ENCODE results near the gene IGF1R. TPM values are rescaled to one million over a fixed set of nuclear protein-coding genes. Genes with fewer than 3 reads are reported as not detected.

IGF1R gene
- total RNA-seq, 1 experiment from 2014 or later = 3.8 TPM

DNA sequence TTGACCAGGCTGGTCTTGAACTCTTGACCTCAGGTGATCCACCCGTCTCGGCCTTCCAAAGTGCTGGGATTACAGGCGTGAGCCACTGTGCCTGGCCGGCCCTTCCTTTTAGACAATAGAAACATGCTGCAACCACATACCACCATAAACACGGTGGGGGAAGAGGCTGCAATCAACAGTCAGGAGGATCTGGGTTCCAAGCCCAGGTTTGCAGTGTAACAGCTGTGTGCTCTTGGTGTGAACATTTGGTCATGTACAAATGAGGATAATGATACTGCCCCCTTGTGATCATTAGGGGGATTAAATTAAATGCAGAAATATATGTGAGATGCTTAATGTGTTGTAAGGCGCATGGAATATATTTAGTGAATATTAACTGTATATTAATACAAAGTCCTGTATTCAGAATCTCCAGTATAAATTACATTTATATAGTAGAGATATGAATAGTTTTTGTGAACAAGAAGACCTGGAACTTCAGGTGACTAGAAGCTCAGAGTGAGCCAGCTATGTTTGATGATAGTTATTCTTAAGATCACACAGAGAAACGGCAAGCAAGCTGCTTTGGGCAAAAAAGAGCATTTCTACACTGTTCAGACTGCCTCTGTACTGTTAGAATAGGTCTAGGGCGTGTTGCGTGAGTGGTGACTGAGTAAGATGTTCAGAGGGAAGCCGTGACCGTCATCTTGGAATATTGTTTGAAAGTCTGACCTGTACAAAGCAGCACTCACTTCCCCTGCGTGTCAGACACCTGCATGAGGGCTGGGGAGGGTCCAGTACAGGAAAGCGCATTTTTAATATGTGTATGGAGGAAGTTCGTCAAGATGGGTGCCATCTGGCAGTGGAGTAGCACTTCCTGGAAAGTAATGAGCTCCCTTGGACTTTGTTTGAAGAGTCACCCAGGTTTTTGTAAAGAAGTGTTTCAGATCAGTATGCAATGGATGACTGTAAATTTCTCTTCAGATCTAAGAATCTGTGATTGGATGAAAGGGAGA lies 233.5 kb downstream of the IGF1R start:
- Histone ChIP-seq H3K4me2 (ENCODE audit: low read length) (no peak overlapping the region), H3K4me3 (ENCODE audit: low read length) (no peak overlapping the region), H3K27me3 (ENCODE audit: low read length) (no peaks in the 10 kb centered on the region), H3K79me2 (ENCODE audit: low read length) (no peaks in the 10 kb centered on the region), H3K36me3 (ENCODE audit: low read depth, low read length) (no peaks in the 10 kb centered on the region), H3K9me3 (ENCODE audit: low read length) (no peaks in the 10 kb centered on the region), H3F3A (ENCODE audit: low read length, unreplicated experiment) (no peaks in the 10 kb centered on the region), H3K9me2 (replicated peaks; ENCODE audit: low read length) (no peaks in the 10 kb centered on the region), H4K20me1 (ENCODE audit: low read length) (no peaks in the 10 kb centered on the region), H3K27ac (ENCODE audit: low read length) (no peak overlapping the region), H2AFZ (ENCODE audit: low read length) (0 out of 2 replicates have a peak overlapping the region, but pooled peaks have one; percentile 21), H3K4me1 (ENCODE audit: insufficient read depth, low read length) (peaks cover 9% of the 10 kb centered on the region), H3K9ac (ENCODE audit: low read length) (no peak overlapping the region)
- ChIA-PET CTCF (interaction anchor here (0.6 to 2.8 kb wide), 2 partner anchors 24 to 26 kb away, joined by 6 to 15 read pairs; no protein-coding TSS in a partner anchor), POLR2A (ENCODE audit: unreplicated experiment) (no interaction called here)
- ATAC-seq (peak; percentile 59), DNase-seq (peak; percentile 65)
- no TSS peak for BruUV-seq (replicated peaks)
- intact Hi-C loops (cut with micrococcal nuclease) = no loop called here
- TF ChIP-seq CTCF (conservative IDR thresholded peaks at IDR 0.05; ENCODE audit: low read depth, low read length) = peak; percentile 66
- no peak for TF ChIP-seq EZH2phosphoT487 (IDR thresholded peaks at IDR 0.05; ENCODE audit: borderline replicate concordance, low read length)

- Histone ChIP-seq H3K9ac (ENCODE audit: low read length) (no peak overlapping the region), H3K27ac (ENCODE audit: low read length) (no peak overlapping the region), H4K20me1 (ENCODE audit: low read length) (no peaks in the 10 kb centered on the region), H3K79me2 (ENCODE audit: low read length) (no peaks in the 10 kb centered on the region), H3K4me2 (ENCODE audit: low read length) (no peak overlapping the region), H3K4me3 (ENCODE audit: low read length) (no peak overlapping the region), H3K9me2 (replicated peaks; ENCODE audit: low read length) (no peaks in the 10 kb centered on the region), H3F3A (ENCODE audit: low read length, unreplicated experiment) (no peaks in the 10 kb centered on the region), H3K36me3 (ENCODE audit: low read depth, low read length) (no peaks in the 10 kb centered on the region), H3K4me1 (ENCODE audit: insufficient read depth, low read length) (peaks cover 2% of the 10 kb centered on the region; the same call in 1 of the 2 replicates), H3K9me3 (ENCODE audit: low read length) (no peaks in the 10 kb centered on the region), H3K27me3 (ENCODE audit: low read length) (no peaks in the 10 kb centered on the region), H2AFZ (ENCODE audit: low read length) (no peak overlapping the region)
- CTCF ChIA-PET = no interaction called here
- TF ChIP-seq CTCF (conservative IDR thresholded peaks at IDR 0.05; ENCODE audit: low read depth, low read length) = no peak
- no peak for TF ChIP-seq EZH2phosphoT487 (IDR thresholded peaks at IDR 0.05; ENCODE audit: borderline replicate concordance, low read length)
- no peak for TF ChIP-seq EZH2 (IDR thresholded peaks at IDR 0.05; ENCODE audit: low read length, unreplicated experiment)
- no peak for DNase-seq
- no peak for ATAC-seq
- intact Hi-C loops (cut with micrococcal nuclease) = no loop called here
- no TSS peak for BruUV-seq (replicated peaks)
- POLR2A ChIA-PET (ENCODE audit: unreplicated experiment) = no interaction called here
Observed at GRCh38 chr15:98883478-98883877, 235.1 kb downstream of the IGF1R start.

DNA sequence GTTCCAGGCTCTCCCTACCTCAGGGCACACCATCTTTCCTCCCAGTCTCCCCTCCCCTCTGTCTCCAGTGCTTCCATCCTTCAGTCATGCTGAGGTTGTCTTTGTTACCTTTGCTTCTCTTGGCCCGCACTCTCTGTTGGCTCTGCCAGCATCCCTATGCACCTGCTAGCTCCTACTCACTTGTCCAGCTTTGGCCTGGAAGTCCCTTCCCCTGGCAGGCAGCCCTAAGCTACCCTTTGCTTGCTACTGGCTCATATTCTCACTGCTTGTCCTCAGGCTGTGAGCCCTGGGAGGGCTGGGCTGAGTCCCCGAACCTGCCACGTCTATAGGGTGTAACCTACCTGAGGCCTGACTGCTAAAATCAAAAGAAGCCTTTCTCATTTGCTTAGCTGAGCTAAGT lies 236.6 kb downstream of the IGF1R start:
- no peaks in the 10 kb centered on the region for H3K9me2 ChIP-seq (replicated peaks; ENCODE audit: low read length)
- no peak overlapping the region for H3K27ac ChIP-seq (ENCODE audit: low read length)
- H3F3A ChIP-seq (ENCODE audit: low read length, unreplicated experiment) = no peaks in the 10 kb centered on the region
- H2AFZ ChIP-seq (ENCODE audit: low read length) = no peak overlapping the region
- ATAC-seq (no peak), DNase-seq (no peak)
- H3K4me1 ChIP-seq (ENCODE audit: insufficient read depth, low read length) = peaks cover 15% of the 10 kb centered on the region
- H3K4me3 ChIP-seq (ENCODE audit: low read length) = no peak overlapping the region
- BruUV-seq (replicated peaks) = no TSS peak
- H4K20me1 ChIP-seq (ENCODE audit: low read length) = no peaks in the 10 kb centered on the region
- ChIA-PET CTCF (no interaction called here), POLR2A (ENCODE audit: unreplicated experiment) (no interaction called here)
- no peaks in the 10 kb centered on the region for H3K27me3 ChIP-seq (ENCODE audit: low read length)
- H3K9ac ChIP-seq (ENCODE audit: low read length) = no peak overlapping the region
- intact Hi-C loops (cut with micrococcal nuclease) = no loop called here
- H3K36me3 ChIP-seq (ENCODE audit: low read depth, low read length) = no peaks in the 10 kb centered on the region
- no peak overlapping the region for H3K4me2 ChIP-seq (ENCODE audit: low read length)
- no peaks in the 10 kb centered on the region for H3K79me2 ChIP-seq (ENCODE audit: low read length)
- H3K9me3 ChIP-seq (ENCODE audit: low read length) = no peaks in the 10 kb centered on the region
- TF ChIP-seq CTCF (conservative IDR thresholded peaks at IDR 0.05; ENCODE audit: low read depth, low read length) (no peak), EZH2 (IDR thresholded peaks at IDR 0.05; ENCODE audit: low read length, unreplicated experiment) (no peak), EZH2phosphoT487 (IDR thresholded peaks at IDR 0.05; ENCODE audit: borderline replicate concordance, low read length) (no peak)
